SK-N-SH treated with all-trans-retinoic acid at 6 μM for 48 hours (cell line): ENCODE results near the gene CREB3L2.

Experiments
- ATAC-seq: fragments of 200-7000 bp; cut with Tn5 transposase; 3 replicates; pipeline ENCODE4 v1.9.1; 2020; ENCODE audit warnings: mild to moderate bottlenecking, moderate library complexity
- ARNTL ChIP-seq: fragments of 450-650 bp; formaldehyde crosslinking; IDR thresholded peaks from 2 replicates; pipeline ENCODE4 v1.5.0; 2020; ENCODE audit warnings: low read depth, mild to moderate bottlenecking, moderate library complexity, borderline replicate concordance
- BACH2 ChIP-seq: fragments of 250-450 bp; sonication (Bioruptor Pico); IDR thresholded peaks from 2 replicates; pipeline ENCODE4 v1.9.0; 2021; ENCODE audit warnings: mild to moderate bottlenecking, borderline replicate concordance
- CREB5 ChIP-seq: fragments of 250-450 bp; sonication (Bioruptor Pico); IDR thresholded peaks from 2 replicates; pipeline ENCODE4 v1.5.1; 2020; ENCODE audit warnings: low read depth, mild to moderate bottlenecking, moderate library complexity
- CSDC2 ChIP-seq: fragments of 250-450 bp; sonication (Bioruptor Pico); IDR thresholded peaks from 2 replicates; pipeline ENCODE4 v1.5.0; 2020; ENCODE audit warnings: mild to moderate bottlenecking, moderate library complexity
- CSRNP3 ChIP-seq: fragments of 250-450 bp; sonication (Bioruptor Pico); IDR thresholded peaks from 2 replicates; pipeline ENCODE4 v1.5.1; 2021; ENCODE audit warnings: mild to moderate bottlenecking, moderate library complexity
- ESRRG ChIP-seq: fragments of 250-450 bp; sonication (Bioruptor Pico); IDR thresholded peaks from 2 replicates; pipeline ENCODE4 v1.6.1; 2021; ENCODE audit warnings: mild to moderate bottlenecking
- GLIS3 ChIP-seq: fragments of 250-450 bp; sonication (Bioruptor Pico); IDR thresholded peaks from 2 replicates; pipeline ENCODE4 v1.5.0; 2020; ENCODE audit warnings: mild to moderate bottlenecking, moderate library complexity
- ISL1 ChIP-seq: fragments of 250-450 bp; sonication (Bioruptor Pico); IDR thresholded peaks from 2 replicates; pipeline ENCODE4 v2.1.2; 2022; ENCODE audit warnings: mild to moderate bottlenecking, moderate library complexity
- OSR1 ChIP-seq: fragments of 250-450 bp; sonication (Bioruptor Pico); IDR thresholded peaks from 2 replicates; pipeline ENCODE4 v1.8.0; 2022; ENCODE audit warnings: moderate library complexity, mild to moderate bottlenecking, inconsistent platforms
- PPARA ChIP-seq: fragments of 250-450 bp; sonication (Bioruptor Pico); IDR thresholded peaks from 2 replicates; pipeline ENCODE4 v1.5.0; 2020; ENCODE audit warnings: mild to moderate bottlenecking, borderline replicate concordance
- SNAI2 ChIP-seq: fragments of 250-450 bp; sonication (Bioruptor Pico); IDR thresholded peaks from 2 replicates; pipeline ENCODE4 v1.5.0; 2020; ENCODE audit warnings: mild to moderate bottlenecking, moderate library complexity
- TCF4 ChIP-seq: fragments of 250-450 bp; sonication (Bioruptor Pico); IDR thresholded peaks from 2 replicates; pipeline ENCODE4 v1.8.0; 2021; ENCODE audit warnings: mild to moderate bottlenecking, moderate library complexity, borderline replicate concordance
- ZFP3 ChIP-seq: fragments of 250-450 bp; sonication (Bioruptor Pico); IDR thresholded peaks from 2 replicates; pipeline ENCODE4 v1.5.0; 2020; ENCODE audit warnings: mild to moderate bottlenecking, moderate library complexity
- ZFP30 ChIP-seq: fragments of 450-650 bp; formaldehyde crosslinking; IDR thresholded peaks from 2 replicates; pipeline ENCODE4 v1.5.0; 2022; ENCODE audit warnings: mild to moderate bottlenecking, moderate library complexity
- ZNF565 ChIP-seq: fragments of 450-650 bp; formaldehyde crosslinking; conservative IDR thresholded peaks from 2 replicates; pipeline ENCODE4 v1.5.0; 2020; ENCODE audit warnings: low read depth, mild to moderate bottlenecking, moderate library complexity
- ZNF70 ChIP-seq: fragments of 450-650 bp; formaldehyde crosslinking; IDR thresholded peaks from 2 replicates; pipeline ENCODE4 v1.5.0; 2020; ENCODE audit warnings: mild to moderate bottlenecking, moderate library complexity
- ZNF8 ChIP-seq: fragments of 450-650 bp; formaldehyde crosslinking; IDR thresholded peaks from 2 replicates; pipeline ENCODE4 v1.5.0; 2020; ENCODE audit warnings: mild to moderate bottlenecking, moderate library complexity
- TF ChIP-seq, protein P1 (sequence below): fragments of 250-450 bp; sonication (Bioruptor Pico); IDR thresholded peaks from 2 replicates; pipeline ENCODE4 v1.5.0; 2020; ENCODE audit warnings: mild to moderate bottlenecking, moderate library complexity
- TF ChIP-seq, protein P2 (sequence below): fragments of 250-450 bp; sonication (Bioruptor Pico); IDR thresholded peaks from 2 replicates; pipeline ENCODE4 v1.8.0; 2021; ENCODE audit warnings: low read depth, mild to moderate bottlenecking, moderate library complexity, borderline replicate concordance

CREB3L2 gene

GRCh38 chr7:137952426-137952805 lies 49.5 kb downstream of the CREB3L2 start:
- no peak for ATAC-seq
- TF ChIP-seq, protein P1, sequence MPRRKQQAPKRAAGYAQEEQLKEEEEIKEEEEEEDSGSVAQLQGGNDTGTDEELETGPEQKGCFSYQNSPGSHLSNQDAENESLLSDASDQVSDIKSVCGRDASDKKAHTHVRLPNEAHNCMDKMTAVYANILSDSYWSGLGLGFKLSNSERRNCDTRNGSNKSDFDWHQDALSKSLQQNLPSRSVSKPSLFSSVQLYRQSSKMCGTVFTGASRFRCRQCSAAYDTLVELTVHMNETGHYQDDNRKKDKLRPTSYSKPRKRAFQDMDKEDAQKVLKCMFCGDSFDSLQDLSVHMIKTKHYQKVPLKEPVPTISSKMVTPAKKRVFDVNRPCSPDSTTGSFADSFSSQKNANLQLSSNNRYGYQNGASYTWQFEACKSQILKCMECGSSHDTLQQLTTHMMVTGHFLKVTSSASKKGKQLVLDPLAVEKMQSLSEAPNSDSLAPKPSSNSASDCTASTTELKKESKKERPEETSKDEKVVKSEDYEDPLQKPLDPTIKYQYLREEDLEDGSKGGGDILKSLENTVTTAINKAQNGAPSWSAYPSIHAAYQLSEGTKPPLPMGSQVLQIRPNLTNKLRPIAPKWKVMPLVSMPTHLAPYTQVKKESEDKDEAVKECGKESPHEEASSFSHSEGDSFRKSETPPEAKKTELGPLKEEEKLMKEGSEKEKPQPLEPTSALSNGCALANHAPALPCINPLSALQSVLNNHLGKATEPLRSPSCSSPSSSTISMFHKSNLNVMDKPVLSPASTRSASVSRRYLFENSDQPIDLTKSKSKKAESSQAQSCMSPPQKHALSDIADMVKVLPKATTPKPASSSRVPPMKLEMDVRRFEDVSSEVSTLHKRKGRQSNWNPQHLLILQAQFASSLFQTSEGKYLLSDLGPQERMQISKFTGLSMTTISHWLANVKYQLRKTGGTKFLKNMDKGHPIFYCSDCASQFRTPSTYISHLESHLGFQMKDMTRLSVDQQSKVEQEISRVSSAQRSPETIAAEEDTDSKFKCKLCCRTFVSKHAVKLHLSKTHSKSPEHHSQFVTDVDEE (CRISPR knock-in tag): no peak
- TF ChIP-seq BACH2 (CRISPR knock-in tag): no peak

DNA sequence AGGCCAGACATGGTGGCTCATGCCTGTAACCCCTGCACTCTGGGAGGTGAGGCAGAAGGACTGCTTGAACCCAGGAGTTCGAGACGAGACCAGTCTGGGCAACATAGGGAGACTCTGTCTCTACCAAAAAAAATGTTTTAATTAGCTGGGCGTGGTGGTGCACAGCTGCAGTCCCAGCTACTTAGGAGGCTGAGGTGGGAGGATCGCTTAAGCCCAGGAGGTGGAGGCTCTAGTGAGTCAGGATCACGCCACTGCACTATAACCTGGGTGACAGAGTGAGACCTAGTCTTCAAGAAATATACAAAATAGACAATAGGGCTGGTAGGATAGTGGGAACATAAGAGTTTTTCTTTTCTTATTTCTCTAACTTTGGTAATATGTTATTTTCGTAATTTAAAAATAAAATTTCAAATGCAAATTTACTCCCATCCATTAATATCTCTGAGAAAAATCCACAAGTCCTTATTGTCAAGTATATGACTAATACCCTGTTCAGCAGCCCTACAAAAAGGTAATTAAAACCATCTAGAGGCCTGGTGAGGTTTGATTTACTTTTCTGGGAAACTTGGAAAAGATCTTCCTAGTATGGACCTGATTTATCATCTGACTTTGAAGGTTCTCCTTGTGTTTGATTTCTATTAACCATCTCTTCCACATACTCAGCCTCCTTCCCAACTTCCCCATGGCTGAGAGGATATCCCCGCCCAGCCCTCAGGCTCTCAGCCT lies 50.0 kb downstream of the CREB3L2 start:
- ATAC-seq: no peak
- TF ChIP-seq ZFP3 (CRISPR knock-in tag): no peak
- no peak for TF ChIP-seq PPARA
- TF ChIP-seq CREB5 (CRISPR knock-in tag): no peak
- no peak for TF ChIP-seq TCF4 (CRISPR knock-in tag)
- no peak for TF ChIP-seq GLIS3 (CRISPR knock-in tag)
- no peak for TF ChIP-seq ISL1 (CRISPR knock-in tag)
- TF ChIP-seq CSDC2: no peak
- TF ChIP-seq CSRNP3 (CRISPR knock-in tag): no peak
- TF ChIP-seq, protein P2, sequence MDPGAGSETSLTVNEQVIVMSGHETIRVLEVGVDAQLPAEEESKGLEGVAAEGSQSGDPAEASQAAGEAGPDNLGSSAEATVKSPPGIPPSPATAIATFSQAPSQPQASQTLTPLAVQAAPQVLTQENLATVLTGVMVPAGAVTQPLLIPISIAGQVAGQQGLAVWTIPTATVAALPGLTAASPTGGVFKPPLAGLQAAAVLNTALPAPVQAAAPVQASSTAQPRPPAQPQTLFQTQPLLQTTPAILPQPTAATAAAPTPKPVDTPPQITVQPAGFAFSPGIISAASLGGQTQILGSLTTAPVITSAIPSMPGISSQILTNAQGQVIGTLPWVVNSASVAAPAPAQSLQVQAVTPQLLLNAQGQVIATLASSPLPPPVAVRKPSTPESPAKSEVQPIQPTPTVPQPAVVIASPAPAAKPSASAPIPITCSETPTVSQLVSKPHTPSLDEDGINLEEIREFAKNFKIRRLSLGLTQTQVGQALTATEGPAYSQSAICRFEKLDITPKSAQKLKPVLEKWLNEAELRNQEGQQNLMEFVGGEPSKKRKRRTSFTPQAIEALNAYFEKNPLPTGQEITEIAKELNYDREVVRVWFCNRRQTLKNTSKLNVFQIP (CRISPR knock-in tag): no peak
- TF ChIP-seq ZFP30: no peak
- no peak for TF ChIP-seq ZNF565
- TF ChIP-seq SNAI2 (CRISPR knock-in tag): no peak
- TF ChIP-seq ARNTL (CRISPR knock-in tag): no peak
- TF ChIP-seq ESRRG (CRISPR knock-in tag): no peak
- TF ChIP-seq, protein P1 (CRISPR knock-in tag): no peak
- TF ChIP-seq ZNF8 (CRISPR knock-in tag): no peak

GRCh38 chr7:137950967-137951366 lies 50.9 kb downstream of the CREB3L2 start:
- no peak for TF ChIP-seq ESRRG (CRISPR knock-in tag)
- TF ChIP-seq BACH2 (CRISPR knock-in tag): no peak
- TF ChIP-seq TCF4 (CRISPR knock-in tag): no peak
- TF ChIP-seq, protein P2 (CRISPR knock-in tag): no peak
- TF ChIP-seq, protein P1 (CRISPR knock-in tag): no peak
- no peak for TF ChIP-seq ZNF70
- TF ChIP-seq ZNF565: no peak
- TF ChIP-seq OSR1: no peak
- no peak for ATAC-seq
